HEK293T (cell line): Measurements from ENCODE around the gene GCKR.

Experiments used
- CTCF ChIA-PET: fragments of 350-600 bp; formaldehyde crosslinking; extraction: SDS; loops from one replicate; lab custom pipeline; 2021; ENCODE audit warnings: antibody characterized with exemption, inconsistent platforms; lab: Yijun Ruan, JAX
- POLR2A ChIA-PET: fragments of 350-600 bp; formaldehyde crosslinking; extraction: SDS; loops from one replicate; lab custom pipeline; 2020; ENCODE audit warnings: antibody characterized with exemption, inconsistent platforms; lab: Yijun Ruan, JAX
- DNase-seq: peaks from one replicate; pipeline ENCODE4 v3.0.0; 2012; ENCODE audit warnings: mixed read lengths; ENCODE audit errors: extremely low spot score
- ARNT ChIP-seq: fragments of 450-650 bp; IDR thresholded peaks from 2 replicates; pipeline ENCODE4 v1.6.1; 2017; ENCODE audit warnings: mild to moderate bottlenecking
- BHLHE40 ChIP-seq: fragments of 450-650 bp; IDR thresholded peaks from 2 replicates; pipeline ENCODE4 v1.6.1; 2016; ENCODE audit warnings: mild to moderate bottlenecking, moderate library complexity, borderline replicate concordance
- CTBP1 ChIP-seq: fragments of 450-650 bp; IDR thresholded peaks from 2 replicates; pipeline ENCODE4 v1.6.1; 2016; ENCODE audit warnings: borderline replicate concordance
- ELF4 ChIP-seq: fragments of 450-650 bp; IDR thresholded peaks from 2 replicates; pipeline ENCODE4 v1.6.1; 2017; ENCODE audit warnings: antibody characterized with exemption
- FOXA1 ChIP-seq: fragments of 450-650 bp; IDR thresholded peaks from 2 replicates; pipeline ENCODE4 v1.6.1; 2016; ENCODE audit warnings: mild to moderate bottlenecking
- FOXK2 ChIP-seq: fragments of 450-650 bp; IDR thresholded peaks from 2 replicates; pipeline ENCODE4 v1.6.1; 2016; ENCODE audit warnings: mild to moderate bottlenecking
- FOXM1 ChIP-seq: fragments of 450-650 bp; IDR thresholded peaks from 2 replicates; pipeline ENCODE4 v1.6.1; 2017; ENCODE audit warnings: mild to moderate bottlenecking, borderline replicate concordance
- HDGF ChIP-seq: fragments of 450-650 bp; IDR thresholded peaks from 2 replicates; pipeline ENCODE4 v1.6.1; 2017; ENCODE audit warnings: antibody characterized with exemption, borderline replicate concordance
- L3MBTL2 ChIP-seq: fragments of 450-650 bp; conservative IDR thresholded peaks from 2 replicates; pipeline ENCODE4 v1.6.1; 2016; ENCODE audit warnings: mild to moderate bottlenecking
- LEF1 ChIP-seq: fragments of 450-650 bp; IDR thresholded peaks from 2 replicates; pipeline ENCODE4 v1.6.1; 2017; ENCODE audit warnings: mild to moderate bottlenecking, borderline replicate concordance
- NFRKB ChIP-seq: fragments of 450-650 bp; IDR thresholded peaks from 2 replicates; pipeline ENCODE4 v1.6.1; 2016; ENCODE audit warnings: mild to moderate bottlenecking, moderate library complexity
- PKNOX1 ChIP-seq: fragments of 450-650 bp; IDR thresholded peaks from 2 replicates; pipeline ENCODE4 v1.6.1; 2016
- SP1 ChIP-seq: fragments of 450-650 bp; IDR thresholded peaks from 2 replicates; pipeline ENCODE4 v1.6.1; 2017
- SUZ12 ChIP-seq: fragments of 450-650 bp; IDR thresholded peaks from 2 replicates; pipeline ENCODE4 v1.6.1; 2016; ENCODE audit warnings: mild to moderate bottlenecking
- TARDBP ChIP-seq: fragments of 450-650 bp; IDR thresholded peaks from 2 replicates; pipeline ENCODE4 v1.6.1; 2016
- ZNF384 ChIP-seq: fragments of 450-650 bp; IDR thresholded peaks from 2 replicates; pipeline ENCODE4 v1.6.1; 2016

Gene GCKR

GRCh38 chr2:27494944-27495554, 1.6 kb upstream of the GCKR start, which contains the start of gene FNDC4:
Gene FNDC4, minus strand, starts transcription at chr2:27495200. Its CDS starts 521 bp downstream, at chr2:27494679.
- TF ChIP-seq FOXA1 (no peak), HDGF (no peak)
- ChIA-PET CTCF (interaction anchor here (0.6 kb wide), 1 partner anchor 189 kb away, joined by 4 read pairs; no protein-coding TSS in a partner anchor), POLR2A (interaction anchor here (1.1 kb wide), 1 partner anchor 85 kb away, joined by 3 read pairs; the partner anchor contains the start of gene PPM1G)
- peak; percentile 64 for DNase-seq

GRCh38 chr2:27495840-27496356, 741 bp upstream of the GCKR start:
- CTCF ChIA-PET: interaction anchor here (0.6 kb wide), 1 partner anchor 189 kb away, joined by 4 read pairs; no protein-coding TSS in a partner anchor
- no peak for TF ChIP-seq ZNF384
- no peak for TF ChIP-seq TARDBP
- no peak for TF ChIP-seq ELF4
- no peak for TF ChIP-seq FOXA1
- no peak for TF ChIP-seq FOXK2
- no peak for TF ChIP-seq CTBP1
- no peak for TF ChIP-seq PKNOX1
- no peak for TF ChIP-seq ARNT
- TF ChIP-seq L3MBTL2: no peak
- no peak for TF ChIP-seq LEF1
- TF ChIP-seq NFRKB: no peak
- TF ChIP-seq SP1: no peak
- no peak for TF ChIP-seq BHLHE40
- no peak for TF ChIP-seq HDGF
- TF ChIP-seq FOXM1: no peak
- no peak for TF ChIP-seq SUZ12
- POLR2A ChIA-PET: interaction anchor here (1.1 kb wide), 1 partner anchor 86 kb away, joined by 3 read pairs; the partner anchor contains the start of gene PPM1G
- no peak for DNase-seq

- POLR2A ChIA-PET: no interaction called here
- no peak for TF ChIP-seq L3MBTL2
- TF ChIP-seq CTBP1: no peak
- DNase-seq: no peak
- CTCF ChIA-PET: no interaction called here
These were observed 619 bp downstream of the GCKR start for GRCh38 chr2:27497288-27497627.

- no peak for DNase-seq
- ChIA-PET CTCF (no interaction called here), POLR2A (no interaction called here)
- TF ChIP-seq CTBP1 (no peak), SUZ12 (no peak), L3MBTL2 (no peak), NFRKB (no peak), BHLHE40 (no peak), SP1 (no peak), PKNOX1 (no peak), ELF4 (no peak), ZNF384 (no peak), HDGF (no peak), TARDBP (no peak), FOXA1 (no peak), LEF1 (no peak), FOXK2 (no peak), ARNT (no peak), FOXM1 (no peak)
These were observed 2.3 kb downstream of the GCKR start for GRCh38 chr2:27498975-27499374.

GRCh38 chr2:27501042-27501441, 4.4 kb downstream of the GCKR start:
- DNase-seq: no peak
- CTCF ChIA-PET: interaction anchor here (1.0 kb wide), 1 partner anchor 30 kb away, joined by 3 read pairs; no protein-coding TSS in a partner anchor
- no peak for TF ChIP-seq ZNF384
- TF ChIP-seq FOXA1: no peak
- TF ChIP-seq ARNT: no peak
- no peak for TF ChIP-seq NFRKB
- no peak for TF ChIP-seq L3MBTL2
- TF ChIP-seq BHLHE40: no peak
- TF ChIP-seq SP1: no peak
- TF ChIP-seq ELF4: no peak
- TF ChIP-seq SUZ12: no peak
- no peak for TF ChIP-seq HDGF
- TF ChIP-seq FOXM1: no peak
- no peak for TF ChIP-seq LEF1
- TF ChIP-seq FOXK2: no peak
- TF ChIP-seq TARDBP: no peak
- TF ChIP-seq CTBP1: no peak
- POLR2A ChIA-PET: no interaction called here

- DNase-seq: no peak
- ChIA-PET POLR2A (no interaction called here), CTCF (interaction anchor here (1.0 kb wide), 1 partner anchor 31 kb away, joined by 3 read pairs; no protein-coding TSS in a partner anchor)
- TF ChIP-seq ZNF384: no peak
- TF ChIP-seq L3MBTL2: no peak
- no peak for TF ChIP-seq FOXA1
- no peak for TF ChIP-seq PKNOX1
- no peak for TF ChIP-seq FOXM1
- TF ChIP-seq CTBP1: no peak
- TF ChIP-seq LEF1: no peak
- no peak for TF ChIP-seq ELF4
- no peak for TF ChIP-seq BHLHE40
- no peak for TF ChIP-seq TARDBP
- TF ChIP-seq HDGF: no peak
- no peak for TF ChIP-seq NFRKB
These were observed 5.5 kb downstream of the GCKR start for GRCh38 chr2:27502142-27502541.
